Right lobe of liver (tissue), 6 donors: ENCODE measurements around the gene MPPED1. TPM values are rescaled to one million over a fixed set of nuclear protein-coding genes. Genes with fewer than 3 reads are reported as not detected.

Source experiments
- ATAC-seq, 4 donors: fragments of 200-7000 bp; cut with Tn5 transposase; one replicate each; pipeline ENCODE4 v1.9.1; 2020; ENCODE audit warnings: mild to moderate bottlenecking in 4 of 4, moderate library complexity in 4 of 4
- DNase-seq, 3 donors: peaks; one replicate each; pipeline ENCODE4 v3.0.0-alpha.2; 2020
- H3K27ac ChIP-seq, 3 donors: fragments of 200-600 bp; one replicate each; pipeline ENCODE4 v1.8.0; 2022
- H3K27me3 ChIP-seq, 2 donors: fragments of 200-600 bp; one replicate each; pipeline ENCODE4 v1.8.0; 2022
- H3K36me3 ChIP-seq, 4 donors: fragments of 200-600 bp; sonication (generic) in 1 of 4; one replicate each; pipeline versions ENCODE4 v1.5.1 to v1.8.0; 2017 to 2022; ENCODE audit warnings: control low read depth in 1 of 4
- H3K4me1 ChIP-seq, 4 donors: fragments of 200-600 bp; sonication (generic) in 1 of 4; one replicate each; pipeline versions ENCODE4 v1.5.1 to v1.8.0; 2017 to 2022; ENCODE audit warnings: control low read depth in 1 of 4
- H3K4me3 ChIP-seq, 3 donors: fragments of 200-600 bp; one replicate each; pipeline ENCODE4 v1.8.0; 2022
- H3K9me3 ChIP-seq, 4 donors: fragments of 200-600 bp; sonication (generic) in 1 of 4; one replicate each; pipeline versions ENCODE4 v1.5.1 to v1.8.0; 2017 to 2022; ENCODE audit warnings: control low read depth in 1 of 4
- CTCF ChIP-seq, 4 donors: fragments of 200-600 bp in 3 of 4; fragments of 450-650 bp in 1 of 4; IDR thresholded peaks; one replicate each; pipeline versions ENCODE4 v1.5.1 to v1.8.0; 2016 to 2022; ENCODE audit warnings: antibody characterized with exemption in 4 of 4, mild to moderate bottlenecking in 2 of 4
- POLR2A ChIP-seq: fragments of 450-650 bp; IDR thresholded peaks from one replicate; pipeline ENCODE4 v1.6.1; 2017; ENCODE audit warnings: antibody characterized with exemption, mild to moderate bottlenecking
- WGBS: methylation state at CpG from one replicate; pipeline ENCODE4 v1.1.6; 2018; ENCODE audit warnings: low coverage, low lambda C conversion rate; ENCODE audit not compliant: insufficient coverage; ENCODE audit errors: missing lambda C conversion rate; 5-methylcytosine and 5-hydroxymethylcytosine counted together
- intact Hi-C, 2 donors: fragments of 100-400 bp; cut with DNase I; formaldehyde crosslinking; loops; one replicate each; pipeline versions ENCODE4 v1.11.2 to v1.14.1; 2022
- total RNA-seq, 6 experiments: library from RNA; depleted of rRNA in 2 of 6; stranded (reverse); fragments of >200 nt in 2 of 6; fragmentation: NEBNext Ultra II Directional in 3 of 6; extraction: Animal tissue kit (Norgen Biotek cat#: 25700) in 3 of 6; gene quantifications; one replicate each; pipeline versions ENCODE4 v1.1.0 to v1.2.4, GENCODE V29; 2016 to 2023
- donor health status: DM: no; HTN: yes; CAD: no.
- donor health status: DM: no; HTN: no; CAD: no.
- donor health status: DM: no; HTN: no; CAD: no.
- donor health status: DM: no; HTN: yes; CAD: no.
- donor health status: DM: no; HTN: yes; CAD: no.

MPPED1 gene
- total RNA-seq, 6 experiments from 2014 or later = 2.4 to 13.8 (median 11.3) TPM

DNA sequence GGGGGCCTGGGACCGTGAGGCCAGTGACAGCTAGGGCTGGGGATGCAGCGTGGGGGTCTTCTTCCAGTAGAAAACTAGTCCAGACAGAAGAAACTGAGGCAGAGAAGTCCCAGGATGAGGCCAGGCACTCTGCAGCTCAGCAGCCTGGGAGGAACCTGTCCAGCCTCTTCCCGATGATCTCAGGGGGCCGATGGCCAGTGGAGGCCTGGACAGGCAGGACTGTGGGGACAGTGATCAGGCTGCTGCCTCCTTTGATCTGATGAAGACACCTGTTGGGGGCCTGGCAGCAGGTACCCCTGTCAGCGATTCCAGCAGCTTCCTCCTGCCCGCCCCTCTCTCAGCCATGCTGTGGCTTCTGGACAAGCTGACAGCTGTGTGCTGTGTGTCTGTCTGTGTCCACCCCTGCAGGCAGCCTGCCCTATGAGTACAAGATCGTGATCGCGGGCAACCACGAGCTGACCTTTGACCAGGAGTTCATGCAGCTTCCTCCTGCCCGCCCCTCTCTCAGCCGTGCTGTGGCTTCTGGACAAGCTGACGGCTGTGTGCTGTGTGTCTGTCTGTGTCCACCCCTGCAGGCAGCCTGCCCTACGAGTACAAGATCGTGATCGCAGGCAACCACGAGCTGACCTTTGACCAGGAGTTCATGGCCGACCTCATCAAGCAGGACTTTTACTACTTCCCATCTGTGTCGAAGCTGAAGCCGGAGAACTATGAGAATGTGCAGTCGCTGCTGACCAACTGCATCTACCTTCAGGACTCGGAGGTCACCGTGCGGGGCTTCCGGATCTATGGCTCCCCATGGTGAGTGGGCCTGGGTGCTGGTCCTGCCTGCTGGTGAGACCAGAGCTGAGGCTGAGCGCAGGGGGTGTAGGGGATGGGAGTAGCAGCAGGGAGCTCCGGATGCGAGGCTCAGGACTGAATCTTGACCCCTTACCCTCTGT lies 62.6 kb downstream of the MPPED1 start:
- Histone ChIP-seq H3K27me3 (no peaks in the 10 kb centered on the region), H3K9me3 (no peaks in the 10 kb centered on the region), H3K36me3 (no peaks in the 10 kb centered on the region), H3K4me3 (peak overlapping the region; percentile 52 to 76 (median 53)), H3K27ac (peak overlapping the region; percentile 65 to 78 (median 76)), H3K4me1 (peaks cover 0 to 9% (median 0%) of the 10 kb centered on the region in 4 donors)
- DNase-seq (peak; percentile 82 to 89 (median 86)), ATAC-seq (peak; percentile 87 to 95 (median 89))
- WGBS = 8% methylated on average over 10 of the region's 28 CpGs
- TF ChIP-seq POLR2A (peak; percentile 65), CTCF (IDR thresholded peaks at IDR 0.05) (no peak)
- intact Hi-C loops = loop anchor here (5.0 to 10.0 kb wide), 2 partner anchors 70 to 87 kb away; no protein-coding TSS in a partner anchor

DNA sequence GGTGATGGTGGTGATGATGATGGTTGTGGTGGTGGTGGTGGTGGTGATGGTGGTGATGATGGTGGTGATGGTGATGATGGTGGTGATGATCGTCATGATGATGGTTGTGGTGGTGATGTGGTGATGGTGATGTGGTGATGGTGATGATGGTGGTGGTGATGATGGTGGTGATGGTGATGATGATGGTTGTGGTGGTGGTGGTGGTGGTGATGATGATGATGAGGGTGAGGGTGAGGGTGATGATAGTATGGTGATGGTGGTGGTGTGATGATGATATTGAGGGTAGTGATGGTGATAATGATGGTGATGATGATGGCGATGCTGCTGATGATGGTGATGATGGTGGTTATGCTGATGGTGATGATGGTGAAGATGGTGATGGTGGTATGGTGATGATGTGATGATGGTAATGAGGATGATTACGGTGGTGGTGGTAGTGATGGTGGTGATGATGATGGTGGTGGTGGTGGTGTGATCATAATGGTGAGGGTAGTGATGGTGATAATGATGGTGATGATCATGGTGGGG lies 63.8 kb downstream of the MPPED1 start:
- no peaks in the 10 kb centered on the region for H3K36me3 ChIP-seq
- ATAC-seq (no peak), DNase-seq (no peak)
- intact Hi-C loops = loop anchor here (5.0 to 10.0 kb wide), 2 partner anchors 71 to 88 kb away; no protein-coding TSS in a partner anchor
- no peak overlapping the region for H3K27ac ChIP-seq
- no peaks in the 10 kb centered on the region for H3K9me3 ChIP-seq
- no peak overlapping the region for H3K4me3 ChIP-seq
- 82% methylated on average over 3 of the region's 3 CpGs for WGBS
- peaks cover 0 to 9% (median 0%) of the 10 kb centered on the region in 4 donors for H3K4me1 ChIP-seq
- TF ChIP-seq CTCF (IDR thresholded peaks at IDR 0.05) (no peak), POLR2A (no peak)
- H3K27me3 ChIP-seq = no peaks in the 10 kb centered on the region

- no peak overlapping the region for H3K27ac ChIP-seq
- ATAC-seq = peak; percentile 19 to 38 (median 34)
- intact Hi-C loops = loop anchor here (5.0 to 10.0 kb wide), 2 partner anchors 72 to 89 kb away; no protein-coding TSS in a partner anchor
- H3K4me1 ChIP-seq = peaks cover 0 to 9% (median 0%) of the 10 kb centered on the region in 4 donors
- peak in 2 of 3 donors; percentile 47 to 58 for DNase-seq
- no peak overlapping the region for H3K4me3 ChIP-seq
- WGBS = 38% methylated on average over 3 of the region's 5 CpGs
- H3K36me3 ChIP-seq = no peaks in the 10 kb centered on the region
- no peaks in the 10 kb centered on the region for H3K9me3 ChIP-seq
- TF ChIP-seq POLR2A = no peak
- peak; percentile 29 to 44 (median 30) for TF ChIP-seq CTCF (IDR thresholded peaks at IDR 0.05)
- H3K27me3 ChIP-seq = no peaks in the 10 kb centered on the region
These were observed 64.5 kb downstream of the MPPED1 start for GRCh38 chr22:43476341-43476740.

DNA sequence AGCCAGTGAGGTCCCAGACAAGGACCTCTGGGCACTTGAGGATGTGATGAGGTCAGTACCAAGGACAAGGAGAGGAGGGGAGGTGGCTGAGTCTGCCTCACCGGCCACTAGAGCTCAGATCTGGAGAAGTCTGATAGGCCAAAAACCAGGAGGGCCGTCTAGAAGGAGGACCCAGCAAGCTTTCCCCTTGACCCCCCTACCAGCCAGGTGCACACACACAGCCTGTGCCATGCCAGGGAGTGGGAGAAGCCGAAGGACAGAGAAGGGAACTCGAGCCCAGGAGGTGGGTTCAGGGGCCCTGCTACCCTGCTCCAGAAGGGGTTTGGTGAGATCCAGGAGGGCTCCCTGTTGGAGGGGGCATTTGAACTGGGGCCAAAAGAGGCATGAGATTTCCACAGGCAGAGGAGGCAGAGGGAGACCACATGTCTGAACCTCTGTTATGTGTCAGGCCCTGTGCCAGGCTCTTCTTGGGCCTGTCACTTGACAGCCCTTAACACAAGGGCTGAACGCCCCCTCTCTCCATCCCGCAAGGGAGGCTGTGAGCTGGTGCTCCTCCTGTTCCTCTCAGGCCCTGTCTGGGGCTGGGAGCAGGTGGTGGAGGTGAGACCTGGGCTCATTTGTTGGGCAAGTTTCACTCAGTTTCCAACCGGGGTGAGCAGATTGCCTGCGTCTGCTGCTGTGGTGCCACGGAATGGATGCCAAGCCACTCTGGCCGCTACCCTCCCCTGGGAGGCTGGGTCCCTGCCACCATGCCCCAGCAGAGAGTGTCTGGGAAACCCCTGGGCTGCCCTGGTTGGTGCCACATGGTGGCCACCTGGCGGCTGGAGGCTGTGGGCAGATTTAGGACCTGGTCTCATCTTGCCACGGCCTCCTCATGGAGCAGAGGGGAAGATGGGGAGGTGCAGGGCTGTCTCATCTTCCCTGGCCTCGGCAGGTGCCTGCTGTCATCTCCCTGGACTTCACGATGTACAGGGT lies 65.2 kb downstream of the MPPED1 start:
- WGBS = 64% methylated on average over 3 of the region's 14 CpGs
- no peaks in the 10 kb centered on the region for H3K36me3 ChIP-seq
- no peak overlapping the region for H3K4me3 ChIP-seq
- H3K27ac ChIP-seq = no peak overlapping the region
- H3K9me3 ChIP-seq = no peaks in the 10 kb centered on the region
- intact Hi-C loops = loop anchor here (5.0 to 10.0 kb wide), 2 partner anchors 72 to 90 kb away; no protein-coding TSS in a partner anchor
- H3K27me3 ChIP-seq = no peaks in the 10 kb centered on the region
- no peak for TF ChIP-seq POLR2A
- no peak for TF ChIP-seq CTCF (IDR thresholded peaks at IDR 0.05)
- DNase-seq (no peak), ATAC-seq (peak in 1 of 4 donors; percentile 2)
- H3K4me1 ChIP-seq = peaks cover 0 to 9% (median 0%) of the 10 kb centered on the region in 4 donors
